C4-2B (cell line): Measurements from ENCODE around the gene ZNF76.

Experiments used
- H3K27ac ChIP-seq: fragments of 450-650 bp; 2 replicates; pipeline ENCODE4 v1.5.1; 2017
- ZFX ChIP-seq: fragments of 450-650 bp; IDR thresholded peaks from 2 replicates; pipeline ENCODE4 v1.6.1; 2017
- TF ChIP-seq, protein P1 (sequence below): fragments of 450-650 bp; conservative IDR thresholded peaks from 2 replicates; pipeline ENCODE4 v1.5.1; 2017; ENCODE audit warnings: mild to moderate bottlenecking

Gene ZNF76

DNA sequence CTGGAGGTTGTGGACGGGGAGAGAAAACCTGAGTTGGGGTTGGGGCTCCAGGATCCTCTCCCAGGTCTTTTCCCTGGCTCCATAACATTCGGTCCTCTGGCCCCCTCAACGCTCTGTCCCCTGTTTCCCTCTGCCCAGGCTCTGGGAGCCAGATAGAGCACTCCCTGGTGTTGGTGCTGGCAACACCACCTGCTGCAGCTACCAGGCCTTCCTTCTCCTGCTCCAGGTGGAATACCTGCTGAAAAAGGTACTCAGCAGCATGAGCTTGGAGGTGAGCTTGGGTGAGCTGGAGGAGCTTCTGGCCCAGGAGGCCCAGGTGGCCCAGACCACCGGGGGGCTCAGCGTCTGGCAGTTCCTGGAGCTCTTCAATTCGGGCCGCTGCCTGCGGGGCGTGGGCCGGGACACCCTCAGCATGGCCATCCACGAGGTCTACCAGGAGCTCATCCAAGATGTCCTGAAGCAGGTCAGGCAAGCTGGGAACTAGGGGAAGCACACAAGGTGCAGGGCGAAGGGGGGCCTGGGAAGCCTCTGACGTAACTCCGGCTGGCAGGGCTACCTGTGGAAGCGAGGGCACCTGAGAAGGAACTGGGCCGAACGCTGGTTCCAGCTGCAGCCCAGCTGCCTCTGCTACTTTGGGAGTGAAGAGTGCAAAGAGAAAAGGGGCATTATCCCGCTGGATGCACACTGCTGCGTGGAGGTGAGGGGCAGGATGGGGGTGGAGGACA lies 52.7 kb downstream of the ZNF76 start:
- no peak overlapping the region for H3K27ac ChIP-seq
- TF ChIP-seq, protein P1, sequence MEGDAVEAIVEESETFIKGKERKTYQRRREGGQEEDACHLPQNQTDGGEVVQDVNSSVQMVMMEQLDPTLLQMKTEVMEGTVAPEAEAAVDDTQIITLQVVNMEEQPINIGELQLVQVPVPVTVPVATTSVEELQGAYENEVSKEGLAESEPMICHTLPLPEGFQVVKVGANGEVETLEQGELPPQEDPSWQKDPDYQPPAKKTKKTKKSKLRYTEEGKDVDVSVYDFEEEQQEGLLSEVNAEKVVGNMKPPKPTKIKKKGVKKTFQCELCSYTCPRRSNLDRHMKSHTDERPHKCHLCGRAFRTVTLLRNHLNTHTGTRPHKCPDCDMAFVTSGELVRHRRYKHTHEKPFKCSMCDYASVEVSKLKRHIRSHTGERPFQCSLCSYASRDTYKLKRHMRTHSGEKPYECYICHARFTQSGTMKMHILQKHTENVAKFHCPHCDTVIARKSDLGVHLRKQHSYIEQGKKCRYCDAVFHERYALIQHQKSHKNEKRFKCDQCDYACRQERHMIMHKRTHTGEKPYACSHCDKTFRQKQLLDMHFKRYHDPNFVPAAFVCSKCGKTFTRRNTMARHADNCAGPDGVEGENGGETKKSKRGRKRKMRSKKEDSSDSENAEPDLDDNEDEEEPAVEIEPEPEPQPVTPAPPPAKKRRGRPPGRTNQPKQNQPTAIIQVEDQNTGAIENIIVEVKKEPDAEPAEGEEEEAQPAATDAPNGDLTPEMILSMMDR, result no peak
- no peak for TF ChIP-seq ZFX

DNA sequence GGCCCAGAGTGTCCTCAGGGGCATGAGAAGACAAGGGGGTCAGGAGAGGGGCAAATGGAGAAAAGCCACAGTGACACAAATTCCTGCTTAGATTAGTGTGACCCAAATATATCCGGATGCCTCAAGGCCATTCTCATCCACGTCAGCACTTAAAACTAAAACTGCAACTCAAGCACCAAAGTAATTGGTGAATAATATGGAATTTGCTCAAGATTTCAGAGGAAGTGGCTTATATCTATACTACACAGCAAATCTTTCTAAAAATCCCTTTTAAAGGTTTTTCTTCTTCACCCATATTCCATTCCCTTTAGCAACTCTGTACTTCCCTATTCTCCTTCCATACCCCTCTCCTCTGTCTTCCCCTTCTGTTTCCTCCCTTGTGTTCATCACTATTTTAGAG lies 53.3 kb downstream of the ZNF76 start:
- TF ChIP-seq, protein P1, result no peak
- TF ChIP-seq ZFX, result no peak
- no peak overlapping the region for H3K27ac ChIP-seq

DNA sequence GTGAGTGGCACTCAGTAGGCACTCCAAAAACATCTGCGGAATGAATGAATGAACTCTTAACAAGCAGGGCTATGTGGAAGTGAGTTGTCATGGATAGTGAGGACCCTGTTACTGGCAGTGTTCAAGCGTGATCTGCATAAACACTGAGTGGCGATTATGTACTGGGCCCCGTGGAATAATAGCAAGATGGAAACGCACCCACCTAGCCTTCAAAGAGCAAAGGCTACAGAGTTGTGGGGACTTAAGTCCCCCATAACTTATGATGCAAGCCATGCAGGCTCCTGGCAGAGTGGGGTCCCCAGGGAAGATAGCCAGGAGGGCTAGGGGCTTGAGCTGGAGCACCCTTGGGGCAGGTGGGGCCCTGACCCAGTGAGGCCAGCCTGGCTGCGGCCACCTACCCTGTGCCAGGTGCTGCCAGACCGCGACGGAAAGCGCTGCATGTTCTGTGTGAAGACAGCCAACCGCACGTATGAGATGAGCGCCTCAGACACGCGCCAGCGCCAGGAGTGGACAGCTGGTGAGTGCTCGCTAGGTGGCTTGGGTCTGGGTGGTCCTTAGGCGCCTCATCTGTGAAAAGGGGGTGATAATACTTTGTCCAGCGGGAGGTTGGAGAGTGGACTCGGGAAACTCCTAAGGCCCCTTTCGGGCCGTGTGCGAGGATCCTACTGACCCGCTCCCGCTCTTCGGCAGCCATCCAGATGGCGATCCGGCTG lies 58.1 kb downstream of the ZNF76 start:
- TF ChIP-seq, protein P1, result no peak
- no peak for TF ChIP-seq ZFX
- H3K27ac ChIP-seq, result no peak overlapping the region

DNA sequence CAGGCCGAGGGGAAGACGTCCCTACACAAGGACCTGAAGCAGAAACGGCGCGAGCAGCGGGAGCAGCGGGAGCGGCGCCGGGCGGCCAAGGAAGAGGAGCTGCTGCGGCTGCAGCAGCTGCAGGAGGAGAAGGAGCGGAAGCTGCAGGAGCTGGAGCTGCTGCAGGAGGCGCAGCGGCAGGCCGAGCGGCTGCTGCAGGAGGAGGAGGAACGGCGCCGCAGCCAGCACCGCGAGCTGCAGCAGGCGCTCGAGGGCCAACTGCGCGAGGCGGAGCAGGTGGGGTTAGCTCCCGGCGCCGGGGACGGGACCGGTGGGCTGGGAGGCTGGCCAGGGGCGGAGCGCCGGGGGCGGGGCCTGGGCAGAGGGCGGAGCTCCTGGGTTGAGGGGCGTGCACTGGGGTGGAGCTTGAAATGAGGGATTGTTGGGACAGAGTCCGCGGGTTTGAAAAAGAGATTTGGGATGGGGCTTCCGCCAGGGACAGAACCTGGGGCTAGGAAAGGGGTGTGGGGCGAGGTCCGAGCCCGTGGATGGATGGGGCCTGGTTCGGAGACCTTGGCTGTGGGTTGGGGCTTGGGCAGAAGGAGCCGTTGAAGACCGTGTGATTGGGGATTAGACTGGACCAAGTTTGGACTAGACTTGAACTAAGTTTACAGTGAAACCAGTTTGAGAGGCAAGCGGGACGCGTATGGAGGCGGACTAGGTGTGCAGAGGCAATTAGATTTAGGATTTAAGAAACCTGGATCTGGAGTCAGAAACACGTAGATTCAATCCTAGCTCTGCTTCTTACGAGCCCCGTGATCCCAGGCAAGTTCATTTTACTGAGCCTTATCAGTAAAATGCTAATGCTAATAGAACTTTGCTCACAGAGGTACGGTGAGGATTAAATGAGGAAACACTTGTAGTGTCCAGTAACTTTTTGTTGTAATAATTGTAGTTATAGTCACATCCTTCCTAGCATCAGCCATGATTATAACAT lies 58.9 kb downstream of the ZNF76 start:
- H3K27ac ChIP-seq, result no peak overlapping the region
- TF ChIP-seq, protein P1, result no peak
- TF ChIP-seq ZFX, result no peak

DNA sequence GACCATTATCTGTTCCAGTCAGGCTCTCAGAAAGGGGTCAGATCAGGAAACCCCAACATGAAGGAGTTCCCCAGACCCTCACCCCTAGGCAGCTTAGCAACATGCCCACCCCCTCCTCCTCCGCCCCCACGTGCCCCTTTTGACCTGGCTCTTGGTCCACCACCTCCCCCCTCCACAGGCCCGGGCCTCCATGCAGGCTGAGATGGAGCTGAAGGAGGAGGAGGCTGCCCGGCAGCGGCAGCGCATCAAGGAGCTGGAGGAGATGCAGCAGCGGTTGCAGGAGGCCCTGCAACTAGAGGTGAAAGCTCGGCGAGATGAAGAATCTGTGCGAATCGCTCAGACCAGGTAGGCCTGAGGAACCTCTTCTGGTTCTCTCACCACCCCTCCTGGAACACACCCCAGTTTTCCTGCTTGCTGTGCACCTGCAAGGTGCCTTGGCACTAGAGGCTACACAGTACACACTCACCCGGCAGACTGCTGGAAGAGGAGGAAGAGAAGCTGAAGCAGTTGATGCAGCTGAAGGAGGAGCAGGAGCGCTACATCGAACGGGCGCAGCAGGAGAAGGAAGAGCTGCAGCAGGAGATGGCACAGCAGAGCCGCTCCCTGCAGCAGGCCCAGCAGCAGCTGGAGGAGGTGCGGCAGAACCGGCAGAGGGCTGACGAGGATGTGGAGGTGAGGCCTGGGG lies 60.0 kb downstream of the ZNF76 start:
- TF ChIP-seq ZFX, result no peak
- TF ChIP-seq, protein P1, result no peak

DNA sequence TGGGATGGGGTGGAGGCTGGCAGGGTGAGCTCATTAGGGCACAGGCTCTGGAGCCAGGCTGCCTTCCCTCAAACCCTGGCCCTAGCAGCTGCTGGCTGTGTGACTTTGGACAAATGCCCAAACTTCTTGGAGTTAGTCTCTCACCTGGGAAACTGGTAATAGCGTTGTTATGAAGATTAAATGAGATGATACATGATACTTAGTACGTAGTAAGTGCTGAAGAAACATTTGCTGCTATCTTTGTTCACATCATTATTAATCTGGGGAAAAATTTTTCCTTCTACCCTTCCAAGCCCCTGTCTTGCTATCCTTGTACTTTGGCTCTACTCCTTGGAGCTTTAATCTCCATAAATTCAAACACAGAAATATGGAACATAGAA lies 60.5 kb downstream of the ZNF76 start:
- TF ChIP-seq, protein P1, result no peak
- no peak overlapping the region for H3K27ac ChIP-seq

More for the DNA sequence above, 60.0 kb downstream of the ZNF76 start:
- H3K27ac ChIP-seq, result no peak overlapping the region
